ENCODE results near the gene VTN.

Gene VTN

DNA sequence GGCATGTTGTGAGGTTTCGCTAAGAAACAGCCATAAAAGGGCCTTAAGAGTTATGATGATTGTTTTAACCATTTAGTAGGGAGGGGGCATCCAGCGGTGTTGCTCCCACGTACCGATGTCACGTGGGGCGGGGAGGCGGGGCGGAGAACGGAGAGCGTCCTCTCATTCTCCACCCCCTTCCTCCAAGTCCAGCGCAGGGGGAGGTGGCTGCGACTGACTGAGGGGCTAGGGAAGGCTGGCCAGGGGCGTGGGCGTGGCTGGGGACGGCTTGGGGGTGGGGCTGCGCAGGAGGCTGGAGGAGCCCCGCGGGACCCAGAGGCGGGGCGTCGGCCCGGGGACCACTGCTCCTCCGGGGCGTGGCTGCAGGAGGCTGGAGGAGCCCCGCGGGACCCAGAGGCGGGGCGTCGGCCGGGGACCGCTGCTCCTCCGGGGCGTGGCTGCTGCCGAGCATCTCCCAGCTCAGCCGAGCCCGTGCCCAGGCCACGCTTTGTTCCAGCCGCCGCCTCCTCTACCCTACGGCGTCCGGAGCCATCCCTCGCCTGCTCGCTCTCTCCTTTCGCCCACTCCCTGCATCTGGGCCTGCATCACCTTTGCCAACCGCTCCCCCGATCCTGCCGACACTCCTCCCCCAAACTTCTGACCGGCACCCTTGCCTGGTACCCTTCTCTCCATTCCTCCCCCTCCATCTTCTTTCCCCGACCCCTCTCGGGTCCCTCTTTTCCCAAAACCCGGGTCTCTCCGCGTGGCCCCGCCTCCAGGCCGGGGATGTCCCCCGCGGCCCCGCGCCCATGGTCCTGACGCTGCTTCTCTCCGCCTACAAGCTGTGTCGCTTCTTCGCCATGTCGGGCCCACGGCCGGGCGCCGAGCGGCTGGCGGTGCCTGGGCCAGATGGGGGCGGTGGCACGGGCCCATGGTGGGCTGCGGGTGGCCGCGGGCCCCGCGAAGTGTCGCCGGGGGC lies 1.4 kb upstream of the VTN start, which contains the start of gene SARM1:
Gene SARM1, plus strand, starts transcription at position 450 of the 958 bp plus-strand sequence. Its CDS starts 339 bp downstream, at position 789.
- peak within 1 kb of the TSS; percentile 70 for H3K4me3 ChIP-seq (replicated peaks; ENCODE audit: low read depth, low read length)
- DNase-seq (ENCODE audit: extremely low read depth, low read depth): peak; percentile 63
- TF ChIP-seq, protein P1, sequence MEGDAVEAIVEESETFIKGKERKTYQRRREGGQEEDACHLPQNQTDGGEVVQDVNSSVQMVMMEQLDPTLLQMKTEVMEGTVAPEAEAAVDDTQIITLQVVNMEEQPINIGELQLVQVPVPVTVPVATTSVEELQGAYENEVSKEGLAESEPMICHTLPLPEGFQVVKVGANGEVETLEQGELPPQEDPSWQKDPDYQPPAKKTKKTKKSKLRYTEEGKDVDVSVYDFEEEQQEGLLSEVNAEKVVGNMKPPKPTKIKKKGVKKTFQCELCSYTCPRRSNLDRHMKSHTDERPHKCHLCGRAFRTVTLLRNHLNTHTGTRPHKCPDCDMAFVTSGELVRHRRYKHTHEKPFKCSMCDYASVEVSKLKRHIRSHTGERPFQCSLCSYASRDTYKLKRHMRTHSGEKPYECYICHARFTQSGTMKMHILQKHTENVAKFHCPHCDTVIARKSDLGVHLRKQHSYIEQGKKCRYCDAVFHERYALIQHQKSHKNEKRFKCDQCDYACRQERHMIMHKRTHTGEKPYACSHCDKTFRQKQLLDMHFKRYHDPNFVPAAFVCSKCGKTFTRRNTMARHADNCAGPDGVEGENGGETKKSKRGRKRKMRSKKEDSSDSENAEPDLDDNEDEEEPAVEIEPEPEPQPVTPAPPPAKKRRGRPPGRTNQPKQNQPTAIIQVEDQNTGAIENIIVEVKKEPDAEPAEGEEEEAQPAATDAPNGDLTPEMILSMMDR (IDR thresholded peaks at IDR 0.05; ENCODE audit: low read depth, low read length, missing control alignments): no peak

DNA sequence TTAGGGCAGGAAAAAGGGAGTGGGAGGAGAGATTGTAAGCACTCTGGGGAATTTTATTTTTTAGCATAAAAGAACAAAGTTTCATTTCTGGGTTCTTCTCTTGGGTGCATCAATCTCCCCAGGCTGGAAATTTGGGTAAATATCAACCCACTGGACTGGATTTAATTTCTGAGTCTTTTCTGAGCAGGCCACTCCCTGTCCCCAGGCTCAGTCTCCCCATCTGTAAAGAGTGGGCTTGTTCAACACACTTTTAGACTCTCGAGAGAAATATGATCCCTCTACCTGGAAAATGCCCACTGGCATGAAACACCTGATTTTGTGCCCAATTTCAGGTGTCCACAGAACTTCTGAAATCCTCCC lies 617 bp upstream of the VTN start:
- DNase-seq (ENCODE audit: extremely low read depth, low read depth): no peak
- TF ChIP-seq, protein P1 (IDR thresholded peaks at IDR 0.05; ENCODE audit: low read depth, low read length, missing control alignments): no peak
- peak overlapping the region; percentile 70; the same call in 1 of the 2 replicates for H3K4me3 ChIP-seq (replicated peaks; ENCODE audit: low read depth, low read length)

DNA sequence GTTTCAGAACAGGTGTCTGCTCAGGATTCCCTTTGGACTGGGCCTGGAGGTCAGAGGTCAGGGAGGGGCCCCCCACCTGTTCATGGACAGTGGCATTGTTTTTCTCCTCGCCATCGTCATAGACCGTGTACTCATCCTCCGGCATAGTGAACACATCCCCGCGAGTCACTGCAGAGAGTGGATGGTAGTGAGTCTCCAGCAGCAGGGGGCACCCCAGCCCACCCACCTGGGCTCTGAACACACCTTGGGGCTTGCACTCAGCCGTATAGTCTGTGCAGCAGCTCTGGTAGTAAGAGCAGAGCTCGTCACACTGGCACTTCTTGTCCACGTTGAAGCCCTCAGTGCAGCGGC lies 448 bp downstream of the VTN start:
- no peak for DNase-seq (ENCODE audit: extremely low read depth, low read depth)
- no peak overlapping the region for H3K4me3 ChIP-seq (replicated peaks; ENCODE audit: low read depth, low read length)
- TF ChIP-seq, protein P1 (IDR thresholded peaks at IDR 0.05; ENCODE audit: low read depth, low read length, missing control alignments): no peak

DNA sequence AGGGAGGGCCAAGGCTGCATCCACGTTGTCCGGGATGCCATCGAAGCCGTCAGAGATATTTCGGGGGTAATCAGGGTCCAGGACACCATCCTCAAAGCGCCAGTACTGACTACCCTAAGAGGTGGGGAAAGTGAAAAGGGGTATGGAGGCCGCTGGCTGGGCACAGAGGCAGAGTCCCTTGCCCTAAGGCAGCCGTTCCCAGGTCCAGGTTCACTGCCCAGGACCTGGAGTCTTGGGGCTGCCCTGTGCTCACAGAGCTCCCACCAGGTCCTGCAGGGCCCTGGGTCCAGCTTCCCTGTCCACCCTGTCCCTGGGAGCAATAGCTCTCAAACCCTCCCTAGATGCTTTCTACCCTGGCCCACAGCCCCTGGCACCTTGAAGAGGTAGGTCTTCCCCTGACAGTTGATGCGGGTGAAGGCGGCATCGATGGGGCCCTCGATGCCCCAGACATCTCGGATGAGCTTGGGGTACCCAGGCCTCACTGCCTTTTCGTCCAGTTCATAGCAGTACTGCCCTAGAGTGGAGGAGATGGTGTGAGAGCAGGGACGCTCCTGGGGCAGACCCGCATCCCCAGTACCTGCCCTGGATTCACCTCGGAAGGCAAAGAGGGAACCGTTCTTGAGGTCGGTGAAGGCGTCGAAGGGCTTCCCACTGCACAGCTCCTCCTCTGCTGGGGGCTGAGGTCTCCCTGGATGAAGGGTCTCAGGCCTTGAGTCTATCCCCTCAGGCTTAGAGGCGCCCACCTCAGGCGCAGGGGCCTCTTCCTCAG lies 1.0 kb downstream of the VTN start:
- no peak overlapping the region for H3K4me3 ChIP-seq (replicated peaks; ENCODE audit: low read depth, low read length)
- TF ChIP-seq, protein P1 (IDR thresholded peaks at IDR 0.05; ENCODE audit: low read depth, low read length, missing control alignments): no peak
- no peak for DNase-seq (ENCODE audit: extremely low read depth, low read depth)

DNA sequence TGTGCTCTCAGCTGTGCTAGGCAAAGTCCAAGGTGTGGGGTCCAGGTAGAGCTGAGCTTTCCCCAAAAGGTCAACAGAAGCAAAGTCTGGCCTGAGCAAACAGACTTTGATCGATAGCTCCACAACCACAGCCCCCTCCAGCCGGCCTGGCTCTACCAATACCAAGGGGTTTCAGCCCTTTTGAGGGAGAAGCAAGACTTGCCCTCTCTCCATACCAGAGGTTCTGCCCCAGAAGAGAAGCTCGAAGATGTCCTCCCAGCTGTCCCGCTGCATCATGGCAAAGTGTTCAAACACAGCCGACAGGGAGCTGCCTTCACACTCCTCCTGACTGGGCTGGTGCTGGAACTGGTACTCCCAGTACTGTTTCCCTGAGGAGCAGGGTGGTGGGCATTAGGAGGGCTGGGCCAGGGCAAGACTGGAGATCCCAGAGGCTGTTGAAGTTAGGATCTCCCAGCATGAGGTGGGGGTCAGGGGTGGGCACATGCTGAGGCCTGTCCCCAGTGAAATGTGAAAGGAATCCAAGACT lies 1.7 kb downstream of the VTN start:
- TF ChIP-seq, protein P1 (IDR thresholded peaks at IDR 0.05; ENCODE audit: low read depth, low read length, missing control alignments): no peak
- DNase-seq (ENCODE audit: extremely low read depth, low read depth): no peak
- no peak overlapping the region for H3K4me3 ChIP-seq (replicated peaks; ENCODE audit: low read depth, low read length)

DNA sequence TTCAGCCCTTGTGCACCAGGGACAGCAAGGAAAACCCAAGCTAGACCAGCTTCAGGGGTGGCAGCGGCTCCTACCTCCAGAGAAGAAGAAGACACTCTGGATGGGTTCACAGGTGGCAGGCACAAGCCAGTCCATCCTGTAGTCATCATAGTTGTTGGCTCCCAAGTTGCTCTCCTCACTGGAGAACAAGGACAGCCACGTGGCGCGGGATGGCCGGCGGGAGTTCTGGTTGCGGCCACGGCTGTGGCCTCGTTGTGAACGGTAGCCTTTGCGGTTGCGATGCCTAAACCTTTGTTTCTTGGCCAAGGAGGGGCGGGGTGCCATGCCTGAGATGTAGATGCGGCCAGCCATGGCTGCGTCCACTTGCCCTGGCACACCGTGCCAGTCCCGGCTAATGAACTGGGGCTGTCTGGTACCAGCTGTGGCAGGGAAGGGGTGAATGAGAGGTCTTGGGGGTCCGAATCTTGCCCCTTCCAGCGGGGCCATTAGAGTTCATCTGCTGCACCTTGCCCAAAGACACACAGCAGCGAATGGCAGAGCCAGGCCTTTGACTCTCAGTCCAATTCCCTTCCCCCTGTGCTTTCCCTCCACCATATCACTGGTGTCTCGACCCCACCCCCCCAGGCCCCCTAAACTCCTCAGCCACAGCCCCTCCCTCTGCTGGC lies 2.3 kb downstream of the VTN start:
- TF ChIP-seq, protein P1 (IDR thresholded peaks at IDR 0.05; ENCODE audit: low read depth, low read length, missing control alignments): no peak
- DNase-seq (ENCODE audit: extremely low read depth, low read depth): no peak

More for the DNA sequence above, 2.3 kb downstream of the VTN start:
- H3K4me3 ChIP-seq (replicated peaks; ENCODE audit: low read depth, low read length): no peak overlapping the region

All from HFF-Myc (cell line).